Germinal center (tissue), 1 donor: ENCODE results near the gene ZMYM4.

Experiments used
- DNase-seq: peaks from one replicate; pipeline ENCODE4 v3.0.0; 2012; ENCODE audit warnings: mixed read lengths, low spot score

Gene ZMYM4

DNA sequence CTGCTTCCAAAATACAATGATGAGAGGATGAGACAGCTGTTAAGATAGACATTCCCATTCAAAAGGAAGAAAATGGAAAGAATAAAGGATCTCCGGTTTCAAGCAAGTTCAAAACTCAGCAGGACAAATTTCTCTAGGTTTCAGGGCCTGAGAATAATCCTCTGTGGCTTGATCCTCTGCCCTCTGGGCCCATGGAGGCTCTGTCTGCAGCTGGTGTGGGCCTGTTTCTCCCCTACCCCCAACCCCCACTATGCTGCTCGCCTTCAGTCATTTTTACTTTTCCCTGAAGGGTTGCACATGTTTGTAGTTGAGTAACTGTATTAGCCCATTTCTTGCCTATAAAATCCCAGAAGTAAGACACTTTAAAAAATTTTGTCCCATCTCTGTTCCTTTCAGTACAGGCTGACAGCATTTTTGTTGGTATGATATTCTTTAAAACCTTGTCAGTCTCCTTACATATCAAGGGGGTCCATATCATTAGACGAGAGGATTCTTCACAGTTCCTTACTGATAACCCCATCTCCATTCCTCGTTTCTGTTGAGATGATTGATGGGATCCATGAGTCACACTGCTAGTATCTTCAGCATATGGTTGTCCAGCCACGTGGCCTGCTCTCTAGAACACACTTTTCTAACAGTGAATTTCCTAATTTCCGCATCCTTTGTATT lies 10.5 kb downstream of the ZMYM4 start:
- DNase-seq = no peak

DNA sequence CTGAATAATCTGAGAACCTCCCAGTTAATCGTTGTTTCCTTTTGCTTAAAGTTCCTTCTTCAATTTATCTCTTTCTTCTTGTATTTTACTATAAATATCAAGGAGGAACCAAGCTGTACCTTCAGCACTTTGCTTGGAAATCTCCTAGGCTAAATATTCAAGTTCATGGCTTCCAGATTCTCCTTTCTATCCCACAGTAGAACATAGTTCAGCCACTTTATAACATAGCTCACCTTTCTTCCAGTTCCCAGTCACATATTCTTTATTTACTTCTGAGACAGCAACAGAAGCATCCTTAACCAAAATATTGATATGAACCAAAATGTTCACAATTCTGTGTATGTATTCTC lies 11.0 kb downstream of the ZMYM4 start:
- no peak for DNase-seq

DNA sequence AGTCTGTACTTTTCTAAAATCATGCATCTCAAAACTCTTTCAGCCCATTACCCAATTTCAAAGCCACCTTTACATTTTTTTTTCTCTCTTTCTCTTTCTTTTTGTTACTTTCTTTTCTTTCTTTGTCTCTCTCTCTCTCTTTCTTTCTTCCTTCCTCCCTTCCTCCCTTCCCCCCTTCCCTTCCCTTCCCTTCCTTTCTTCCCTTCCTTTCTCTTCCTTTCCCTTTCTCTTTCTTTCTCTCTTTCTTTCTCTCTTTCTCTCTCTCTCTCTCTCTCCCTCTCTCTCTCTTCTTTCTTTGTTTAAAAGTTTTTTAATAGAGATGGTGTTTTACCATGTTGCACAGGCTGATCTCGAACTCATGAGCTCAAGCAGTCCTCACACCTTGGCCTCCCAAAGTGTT lies 11.5 kb downstream of the ZMYM4 start:
- no peak for DNase-seq

DNA sequence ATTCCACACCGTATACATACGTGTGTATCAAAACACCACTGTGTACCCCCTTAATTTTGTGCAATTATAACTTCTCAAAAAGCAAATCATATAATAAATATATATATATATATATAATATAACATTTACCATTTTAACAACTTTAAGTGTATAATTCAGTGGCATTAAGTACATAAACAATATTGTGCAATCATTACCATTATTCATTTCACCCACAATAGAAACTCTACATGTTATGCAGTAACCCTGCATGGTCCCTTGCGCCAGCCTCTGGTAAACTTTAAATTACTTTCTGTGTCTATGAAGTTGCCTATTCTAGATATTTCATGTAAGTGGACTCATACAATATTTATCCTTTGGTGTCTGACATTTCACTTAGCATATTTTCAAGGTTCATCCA lies 13.1 kb downstream of the ZMYM4 start:
- DNase-seq = no peak

DNA sequence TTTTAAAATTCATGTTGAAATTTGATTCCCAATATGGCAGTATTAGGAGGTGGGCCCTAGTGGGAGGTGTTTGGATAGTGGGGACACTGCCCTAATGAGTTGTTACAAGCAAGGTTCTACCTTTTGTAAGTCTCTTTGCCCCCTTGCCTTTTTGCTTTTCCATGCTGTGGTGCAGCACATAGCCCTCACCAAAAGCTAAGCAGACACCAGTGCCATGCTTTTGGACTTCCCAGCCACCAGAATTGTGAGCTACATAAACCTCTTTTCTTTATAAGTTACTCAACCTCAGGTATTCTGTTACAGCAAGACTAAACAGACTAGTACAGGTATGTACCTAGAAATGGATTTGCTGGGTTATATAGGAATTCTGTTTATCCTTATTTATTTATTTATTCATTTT lies 13.7 kb downstream of the ZMYM4 start:
- no peak for DNase-seq

DNA sequence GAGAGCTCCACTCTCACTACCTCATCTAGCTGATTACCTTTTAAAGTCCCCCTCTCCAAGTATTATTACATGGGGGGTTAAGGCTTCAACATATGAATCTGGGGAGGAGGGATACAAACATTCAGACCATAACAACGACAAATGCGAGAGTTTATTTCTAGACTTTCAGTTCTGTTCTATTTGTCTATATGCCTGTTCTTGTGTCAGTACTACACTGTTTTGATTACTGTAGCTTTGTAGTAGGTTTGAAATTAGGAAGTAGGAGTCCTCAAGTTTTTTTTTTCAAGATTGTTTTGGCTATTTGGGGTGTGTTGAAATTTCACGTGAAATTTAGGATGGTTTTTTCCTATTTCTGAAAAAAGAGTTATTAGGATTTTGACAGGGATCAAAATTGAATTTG lies 16.3 kb downstream of the ZMYM4 start:
- no peak for DNase-seq

DNA sequence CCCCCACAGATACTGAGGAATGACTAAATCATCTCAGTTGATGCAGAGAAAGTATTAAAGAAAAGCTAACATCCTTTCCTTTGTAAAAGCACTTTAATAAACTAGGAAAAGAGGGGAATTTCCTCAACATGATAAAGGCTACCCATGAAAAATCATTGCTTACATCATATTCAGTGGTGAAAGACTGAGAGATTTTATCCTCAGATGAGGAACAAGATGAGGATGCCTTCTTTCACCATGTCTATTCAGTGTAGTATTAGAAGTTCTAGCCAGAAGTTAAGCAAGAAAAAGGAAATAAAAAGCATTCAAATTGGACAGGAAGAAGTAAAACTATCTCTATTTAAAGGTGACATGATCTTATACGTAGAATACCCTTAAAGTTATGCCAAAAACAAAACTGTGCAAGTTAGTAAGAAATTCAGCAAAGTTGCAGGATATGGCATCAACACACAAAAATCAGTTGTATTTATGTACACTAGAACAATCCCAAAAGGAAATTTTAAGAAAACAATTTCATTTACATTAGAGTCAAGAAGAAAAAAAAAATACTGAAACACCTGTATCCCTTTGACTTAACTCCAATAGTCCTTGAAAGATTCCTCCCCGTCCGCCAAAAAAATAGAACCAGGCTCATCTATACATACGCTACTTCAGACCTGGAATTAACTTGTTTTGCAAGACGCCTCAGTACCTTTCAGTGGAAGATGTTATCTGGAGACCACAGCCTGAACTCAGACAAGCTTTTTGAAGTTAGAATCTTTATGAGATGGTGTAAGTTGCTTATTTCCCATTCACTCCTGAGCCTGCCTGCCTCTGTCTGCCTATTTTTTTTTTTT lies 17.5 kb downstream of the ZMYM4 start:
- DNase-seq = no peak

DNA sequence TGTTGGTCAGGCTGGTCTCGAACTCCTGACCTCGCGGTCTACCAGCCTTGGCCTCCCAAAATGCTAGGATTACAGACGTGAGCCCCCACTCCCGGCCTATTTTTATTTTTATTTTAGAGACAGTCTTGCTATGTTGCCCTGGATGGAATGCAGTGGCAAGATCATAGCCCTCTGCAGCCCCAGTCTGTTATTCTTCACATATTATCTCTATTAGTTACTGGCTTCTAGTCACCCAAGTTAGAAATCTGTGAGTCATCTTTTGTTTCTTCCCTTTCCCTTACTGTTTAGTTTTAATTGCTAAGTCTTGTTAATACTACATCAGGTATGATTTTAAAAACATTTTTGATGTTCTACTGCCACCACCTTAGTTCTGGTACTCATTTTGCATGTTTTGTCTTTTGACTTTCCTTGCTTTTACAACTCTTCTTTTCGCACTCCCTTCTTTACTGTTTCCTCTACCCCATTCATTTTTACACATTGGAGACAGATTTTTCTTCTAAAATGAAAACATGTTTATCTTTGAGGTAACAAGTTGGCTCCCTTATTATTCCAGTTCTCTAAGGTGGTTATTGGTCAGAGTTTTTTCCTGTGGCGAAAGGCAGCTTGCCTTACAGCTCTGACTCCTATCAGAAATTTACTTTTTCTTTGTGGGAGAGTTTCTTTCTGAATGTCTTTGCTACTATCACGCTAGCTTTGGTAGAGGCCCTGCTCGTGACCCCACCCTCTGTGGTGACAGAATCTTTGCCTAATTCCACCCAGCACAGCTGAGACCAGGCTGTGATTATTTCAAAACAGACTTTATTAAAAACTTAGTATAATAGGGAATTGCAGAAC lies 19.5 kb downstream of the ZMYM4 start:
- no peak for DNase-seq

DNA sequence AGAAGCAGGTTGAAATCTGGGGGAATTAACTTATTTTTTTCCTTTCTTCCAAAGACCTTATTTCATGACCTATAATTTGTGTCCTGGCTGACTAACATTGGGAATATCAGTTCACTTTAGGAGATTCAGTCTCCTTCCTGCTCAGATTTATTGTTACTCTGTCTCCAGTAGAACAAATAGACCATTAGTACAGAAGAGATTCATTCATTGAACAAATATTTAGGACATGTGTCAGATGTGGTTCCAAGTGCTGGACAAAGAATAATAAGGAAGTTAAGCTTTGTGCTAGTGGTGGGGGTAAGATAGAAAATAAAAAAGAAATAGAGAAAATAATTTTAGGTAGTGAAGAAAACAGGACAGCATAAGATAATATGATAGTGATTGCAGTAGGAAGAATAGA lies 20.3 kb downstream of the ZMYM4 start:
- no peak for DNase-seq

DNA sequence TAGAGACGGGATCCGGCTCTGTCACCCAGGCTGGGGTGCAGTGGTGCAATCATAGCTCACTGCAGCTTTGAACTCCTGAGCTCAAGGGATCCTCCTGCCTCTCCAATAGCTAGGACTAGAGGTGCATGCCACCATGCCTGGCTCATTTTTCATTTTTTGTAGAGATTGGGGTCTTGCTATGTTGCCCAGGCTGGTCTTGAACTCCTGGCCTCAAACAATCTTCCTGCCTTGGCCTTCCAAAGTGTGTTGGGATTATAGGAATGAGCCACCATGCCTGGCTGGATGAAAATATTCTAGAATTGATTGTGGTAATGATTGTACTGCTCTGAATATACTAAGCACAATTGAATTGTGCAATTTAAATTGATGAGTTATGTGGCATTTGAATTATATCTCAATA lies 21.9 kb downstream of the ZMYM4 start:
- DNase-seq = no peak

DNA sequence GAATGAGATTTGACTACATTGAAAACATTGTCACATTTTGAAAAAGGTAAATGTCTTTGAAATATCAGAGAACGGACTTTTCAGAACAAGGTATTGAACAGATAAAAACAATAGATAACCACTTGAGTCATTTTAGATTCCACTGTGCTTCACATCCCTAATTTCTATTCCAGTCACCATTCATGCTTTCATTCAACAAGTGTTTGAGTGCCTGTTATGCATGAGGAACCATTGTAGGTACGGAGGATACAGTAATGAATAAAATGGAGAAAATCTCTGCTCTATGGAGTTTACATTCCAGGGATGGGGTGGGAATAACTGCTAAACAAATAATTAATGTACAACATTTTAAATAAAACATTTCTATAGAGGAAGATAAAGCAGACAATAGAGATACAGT lies 26.3 kb downstream of the ZMYM4 start:
- no peak for DNase-seq

DNA sequence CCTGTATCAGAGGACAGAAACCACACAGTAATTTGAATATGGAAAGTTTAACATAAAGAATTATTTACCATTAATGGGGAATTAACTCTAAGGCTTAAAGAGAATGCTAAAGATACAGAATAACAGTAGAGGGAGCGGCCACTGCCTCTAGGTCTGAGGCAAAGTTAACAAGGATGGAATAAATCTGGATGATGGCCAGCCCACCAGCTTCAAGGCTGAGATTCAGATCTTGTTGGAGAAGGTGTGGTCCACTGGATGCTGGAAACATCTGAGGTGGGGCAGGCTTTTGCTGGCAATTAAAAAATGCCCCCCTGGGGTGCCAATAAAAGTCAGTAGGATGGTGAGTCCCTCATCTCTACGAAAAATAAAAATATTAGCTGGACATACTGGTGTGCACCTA lies 29.4 kb downstream of the ZMYM4 start:
- no peak for DNase-seq

DNA sequence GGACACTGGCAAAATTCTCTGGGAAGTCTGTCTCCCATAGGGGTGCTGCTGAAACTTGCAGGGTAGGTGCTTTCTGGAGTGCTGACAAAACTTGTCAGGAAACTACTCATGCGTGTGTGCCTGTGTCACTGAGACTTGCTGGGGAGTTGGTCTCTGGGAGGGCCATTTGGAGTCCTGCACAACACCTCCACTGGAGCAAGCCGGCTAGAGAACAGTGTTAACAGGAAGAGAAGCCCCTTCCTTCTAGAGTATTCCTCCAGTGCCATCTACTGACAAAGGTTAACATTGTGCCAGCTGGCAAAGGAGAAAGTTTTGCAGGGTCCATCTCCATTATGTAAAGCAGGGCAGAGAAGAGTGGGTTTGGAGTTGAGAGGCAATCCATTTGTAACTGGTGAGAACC lies 30.0 kb downstream of the ZMYM4 start:
- peak; percentile 53 for DNase-seq

DNA sequence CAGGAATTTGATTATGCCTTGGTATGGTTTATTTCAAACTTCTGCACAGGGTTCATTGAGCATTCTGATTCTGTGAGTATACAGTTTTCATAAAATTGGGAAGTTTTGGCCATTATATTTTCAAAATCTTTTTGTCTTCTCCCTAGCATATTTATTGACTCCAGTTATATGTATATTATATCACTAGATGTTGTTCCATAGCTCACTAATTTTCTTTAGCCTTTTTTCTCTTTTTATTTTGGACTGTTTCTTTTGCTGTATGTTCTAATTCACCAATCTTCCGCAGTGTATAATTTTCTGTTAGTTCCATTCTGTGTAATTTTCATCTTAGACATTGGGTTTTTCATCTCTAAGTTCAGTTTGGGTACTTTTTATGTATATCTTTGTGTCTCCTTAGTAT lies 31.9 kb downstream of the ZMYM4 start:
- DNase-seq = no peak

DNA sequence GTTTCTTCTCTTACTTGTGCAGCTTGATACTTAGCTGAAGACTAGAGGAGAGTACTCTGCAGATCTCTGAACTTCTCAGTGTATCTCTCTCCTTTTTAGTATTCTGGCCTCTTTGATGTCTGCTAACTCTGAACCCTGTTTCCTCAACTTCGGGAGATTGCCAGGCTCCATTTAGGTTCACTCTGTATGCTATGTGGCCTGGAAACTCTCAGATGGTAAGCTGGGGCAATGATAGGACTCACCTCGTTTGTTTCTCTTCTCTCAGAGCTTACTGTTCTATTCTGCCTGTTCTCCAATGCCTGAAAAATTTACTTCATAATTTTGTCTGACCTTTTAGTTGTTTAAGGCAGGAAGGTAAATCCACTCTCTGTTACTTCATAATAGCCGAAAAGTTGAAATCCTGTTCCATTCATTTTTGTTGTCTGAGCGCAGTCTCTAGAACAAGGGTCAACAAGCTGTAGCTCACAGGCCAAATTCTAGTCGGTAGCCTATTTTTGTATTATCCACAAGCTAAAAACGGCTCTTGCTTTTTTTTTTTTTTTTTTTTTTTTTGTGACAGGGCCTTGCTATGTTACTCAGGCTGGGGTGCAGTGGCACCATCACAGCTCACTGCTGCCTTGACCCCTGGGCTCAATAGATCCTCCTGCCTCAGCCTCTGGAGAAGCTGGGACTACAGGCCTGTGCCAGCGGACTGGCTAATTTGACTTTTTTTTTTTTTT lies 33.3 kb downstream of the ZMYM4 start:
- DNase-seq = no peak

DNA sequence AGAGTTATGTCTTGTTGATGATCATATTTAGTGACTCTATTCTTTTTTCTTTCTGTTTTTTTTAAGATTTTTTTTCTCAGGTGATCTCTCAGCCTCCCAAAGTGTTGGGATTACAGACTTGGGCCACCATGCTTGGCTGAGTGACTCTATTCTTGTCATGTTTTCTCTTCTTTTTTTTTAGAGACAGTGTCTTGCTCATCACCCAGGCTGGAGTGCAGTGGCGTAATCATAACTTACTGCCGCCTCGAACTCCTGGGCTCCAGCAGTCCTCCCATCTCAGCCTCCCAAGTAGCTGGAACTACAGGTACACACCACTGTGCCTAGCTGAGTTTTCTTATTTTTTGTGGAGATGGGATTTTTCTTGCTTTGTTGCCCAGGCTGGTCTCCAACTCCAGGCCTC lies 36.9 kb downstream of the ZMYM4 start:
- no peak for DNase-seq

DNA sequence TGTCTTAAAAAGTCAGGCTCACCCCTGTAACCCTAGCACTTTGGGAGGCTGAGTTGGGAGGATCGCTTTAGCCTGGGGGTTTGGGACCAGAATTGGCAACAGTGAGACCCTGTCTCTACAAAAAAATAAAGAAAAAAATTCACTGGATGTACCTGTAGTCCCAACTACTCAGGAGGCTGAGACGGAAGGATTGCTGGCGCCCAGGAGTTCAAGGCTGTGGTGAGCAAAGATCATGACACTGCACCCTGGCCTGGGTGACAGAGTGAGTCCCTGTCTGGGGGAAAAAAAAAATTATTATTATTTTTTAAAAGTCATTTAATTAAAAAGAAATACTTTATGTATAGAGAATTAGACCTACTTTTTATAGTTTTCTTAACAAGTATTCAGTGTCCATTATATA lies 47.1 kb downstream of the ZMYM4 start:
- no peak for DNase-seq

DNA sequence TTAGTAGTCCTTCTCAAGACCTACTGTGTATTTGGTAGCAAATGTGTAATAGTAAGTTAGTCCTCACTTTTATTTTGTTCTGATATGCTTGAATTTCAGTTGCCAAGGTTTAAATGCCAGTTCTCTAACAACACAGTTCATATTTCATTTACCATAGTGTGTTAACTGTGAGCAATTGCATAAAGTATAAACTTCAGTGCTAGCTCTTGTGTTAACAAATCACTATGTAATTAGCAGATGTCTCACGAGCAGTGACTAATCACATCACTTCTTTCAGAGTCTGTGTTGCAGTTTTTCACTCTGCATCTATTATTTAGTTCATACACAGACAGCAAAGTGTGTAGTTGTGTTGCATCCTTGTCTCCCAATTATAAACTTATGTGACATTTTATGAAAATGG lies 47.8 kb downstream of the ZMYM4 start:
- no peak for DNase-seq

DNA sequence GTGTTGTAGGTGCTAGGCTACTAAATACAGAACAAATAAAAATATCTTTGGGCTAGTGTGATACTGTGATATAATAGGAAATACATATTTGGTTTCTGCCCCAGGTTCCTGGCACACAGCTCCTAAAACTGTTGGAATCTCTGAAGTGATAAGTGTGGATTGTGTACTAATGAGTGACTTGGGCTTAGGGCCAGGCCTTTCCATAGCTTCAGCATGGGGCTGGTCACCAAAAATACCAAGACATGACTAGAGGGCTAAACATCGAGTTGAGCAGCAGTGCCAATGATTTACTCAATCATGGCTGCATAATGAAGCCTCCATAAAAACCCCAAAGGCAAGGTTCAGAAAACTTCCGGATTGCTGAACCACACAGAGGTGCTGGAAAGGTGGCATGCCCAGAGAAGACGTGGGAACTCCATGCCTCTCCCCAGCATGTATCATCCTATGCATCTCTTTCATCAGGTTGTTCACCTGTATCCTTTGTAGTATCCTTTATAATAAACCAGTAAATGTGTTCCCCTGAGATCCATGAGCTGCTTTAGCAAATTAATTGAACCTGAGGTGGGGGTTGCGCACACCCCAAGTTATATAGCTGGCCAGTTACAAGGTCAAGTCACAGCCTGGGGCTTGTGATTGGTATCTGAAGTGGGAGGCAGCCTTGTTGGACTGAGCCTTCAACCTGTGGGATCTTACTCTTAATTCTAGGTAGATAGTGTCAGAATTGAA lies 51.6 kb downstream of the ZMYM4 start:
- no peak for DNase-seq

DNA sequence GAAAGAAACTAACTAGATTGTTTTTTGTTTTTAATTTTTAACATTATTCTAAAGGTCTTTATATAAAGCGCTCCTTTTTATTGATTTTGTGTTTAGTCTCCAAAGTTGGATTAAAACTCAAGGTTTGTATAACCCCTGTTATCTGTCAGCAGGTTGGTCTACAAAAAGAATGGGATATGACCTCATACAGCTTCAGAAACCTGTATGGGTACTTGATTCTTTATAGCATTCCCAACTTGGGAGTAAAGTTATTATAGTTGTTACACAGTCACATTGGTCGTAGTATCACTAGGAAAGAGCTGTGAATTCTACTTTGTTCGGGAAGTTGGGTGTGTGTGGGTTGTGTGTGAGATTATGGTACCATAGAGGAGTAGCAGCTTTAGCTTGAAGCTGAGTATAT lies 52.4 kb downstream of the ZMYM4 start:
- DNase-seq = no peak

DNA sequence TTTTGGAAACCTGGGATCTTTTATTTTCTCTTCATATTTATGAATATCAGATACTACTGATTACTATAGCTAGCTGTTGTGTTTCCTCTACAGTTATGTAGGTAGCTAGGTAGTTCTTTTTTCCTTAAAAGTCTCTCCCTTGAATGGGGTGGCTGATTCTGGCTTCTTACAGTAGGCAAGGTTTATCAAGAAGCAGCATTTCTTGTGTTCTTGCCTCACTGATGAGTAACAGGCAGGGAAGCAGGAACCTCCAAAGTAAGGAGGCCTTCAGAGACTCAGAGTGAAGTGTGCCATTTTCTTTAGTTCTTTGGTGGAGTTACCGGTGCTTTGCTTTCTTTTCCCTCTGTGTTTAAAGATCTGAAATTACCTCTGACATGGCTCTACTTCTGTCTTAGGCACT lies 56.0 kb downstream of the ZMYM4 start:
- DNase-seq = no peak
